HCT116 (cell line): ENCODE results near the gene ATP6V0C. TPM values are rescaled to one million over a fixed set of nuclear protein-coding genes. Genes with fewer than 3 reads are reported as not detected.
A peak's percentile ranks its signal among the peaks of the same experiment; 100 is the strongest.
"Not testable (repeated sequence)": the region's sequence is repeated elsewhere in the genome, so short reads cannot be mapped to it uniquely, and the experiment has no call there.

ENCODE experiments used
- ATAC-seq: fragments of 200-7000 bp; cut with Tn5 transposase; 2 replicates; pipeline ENCODE4 v1.9.1; 2020; ENCODE audit warnings: mild to moderate bottlenecking, moderate library complexity
- BruUV-seq: library from RNA; stranded (reverse); fragments of 400-500 nt; replicated peaks from 2 replicates; lab custom pipeline; 2021; lab: Mats Ljungman, UMichigan
- CTCF ChIA-PET: fragments of 300-600 bp; sonication (Branson Sonifier 250); formaldehyde crosslinking; loops from one replicate; lab custom pipeline; 2021; ENCODE audit warnings: antibody characterized with exemption; lab: Charles Lee
- POLR2A ChIA-PET: fragments of 300-600, 350-600 bp; sonication (Branson Sonifier 250); formaldehyde crosslinking; loops from one replicate; lab custom pipeline; 2021; ENCODE audit warnings: antibody characterized with exemption; lab: Charles Lee
- RAD21 ChIA-PET, 2 experiments: fragments of 300-600 bp; sonication (Branson Sonifier 250); formaldehyde crosslinking; loops; one replicate each; lab custom pipeline; 2023; ENCODE audit warnings: low total read pairs in 2 of 2; ENCODE audit not compliant: uncharacterized antibody in 2 of 2, unreplicated experiment in 2 of 2, low non-redundant PET in 1 of 2; lab: Charles Lee
- DNase-seq: peaks from one replicate; pipeline ENCODE4 v3.0.0-alpha.2; 2010; ENCODE audit warnings: low read depth, low spot score
- H2AFZ ChIP-seq: fragments of 200-600 bp; shearing (Covaris generic), sonication (generic); 2 replicates; pipeline ENCODE4 v1.6.1; 2017; ENCODE audit warnings: low read depth, mixed run types, mixed read lengths, antibody characterized with exemption, low read length; ENCODE audit not compliant: poor library complexity, severe bottlenecking
- H3K27ac ChIP-seq: 2 replicates; pipeline ENCODE4 v1.5.1; 2012; ENCODE audit warnings: low read depth, low read length
- H3K27me3 ChIP-seq: fragments of 200-600 bp; sonication (generic); 2 replicates; pipeline ENCODE4 v1.6.1; 2016; ENCODE audit warnings: mixed run types, low read length, mixed read lengths; ENCODE audit not compliant: insufficient read depth
- H3K36me3 ChIP-seq, 2 experiments: fragments of 200-500 bp in 1 of 2; fragments of 200-600 bp in 1 of 2; sonication (Bioruptor generic) in 1 of 2; sonication (generic) in 1 of 2; 2 replicates each; pipeline versions ENCODE4 v1.5.1 to v1.6.1; 2014 to 2016; ENCODE audit warnings: low read length in 2 of 2, inconsistent platforms in 1 of 2, mixed read lengths in 1 of 2, mixed run types in 1 of 2; ENCODE audit not compliant: insufficient read depth in 2 of 2, control insufficient read depth in 1 of 2
- H3K4me1 ChIP-seq, 2 experiments: fragments of 200-600 bp in 1 of 2; sonication (generic) in 1 of 2; 2 replicates each; pipeline versions ENCODE4 v1.5.1 to v1.6.1; 2012 to 2017; ENCODE audit warnings: low read length in 2 of 2, inconsistent platforms in 1 of 2, mild to moderate bottlenecking in 1 of 2, mixed read lengths in 1 of 2, mixed run types in 1 of 2, moderate library complexity in 1 of 2; ENCODE audit not compliant: insufficient read depth in 2 of 2, control insufficient read depth in 1 of 2
- H3K4me2 ChIP-seq: fragments of 200-600 bp; sonication (generic); 2 replicates; pipeline ENCODE4 v1.6.1; 2017; ENCODE audit warnings: mixed run types, low read length, mixed read lengths
- H3K4me3 ChIP-seq, 2 experiments: fragments of 200-600 bp in 1 of 2; sonication (generic) in 1 of 2; replicated peaks in 1 of 2; 2 replicates each; pipeline ENCODE4 v1.5.1; 2011 to 2016; ENCODE audit warnings: low read length in 2 of 2, control low read depth in 1 of 2, low read depth in 1 of 2, mild to moderate bottlenecking in 1 of 2, mixed read lengths in 1 of 2, mixed run types in 1 of 2
- H3K79me2 ChIP-seq: fragments of 200-600 bp; sonication (generic); 2 replicates; pipeline ENCODE4 v1.6.1; 2017; ENCODE audit warnings: mild to moderate bottlenecking, mixed run types, low read length, moderate library complexity, mixed read lengths; ENCODE audit not compliant: insufficient read depth
- H3K9ac ChIP-seq: fragments of 200-600 bp; sonication (generic); 2 replicates; pipeline ENCODE4 v1.6.1; 2016; ENCODE audit warnings: low read length, mixed read lengths
- H3K9me2 ChIP-seq: fragments of 200-600 bp; sonication (generic), shearing (Covaris generic); 2 replicates; pipeline ENCODE4 v1.6.1; 2017; ENCODE audit warnings: mixed run types, mild to moderate bottlenecking, moderate library complexity; ENCODE audit not compliant: insufficient read depth
- H3K9me3 ChIP-seq, 2 experiments: fragments of 200-500 bp in 1 of 2; fragments of 200-600 bp in 1 of 2; sonication (Bioruptor generic) in 1 of 2; sonication (generic) in 1 of 2; 2 replicates each; pipeline ENCODE4 v1.6.1; 2014 to 2017; ENCODE audit warnings: low read length in 2 of 2, mixed read lengths in 2 of 2, inconsistent platforms in 1 of 2, low read depth in 1 of 2, mild to moderate bottlenecking in 1 of 2, mixed run types in 1 of 2, moderate library complexity in 1 of 2; ENCODE audit not compliant: control insufficient read depth in 1 of 2, insufficient read depth in 1 of 2
- H4K20me1 ChIP-seq: fragments of 200-600 bp; sonication (generic), shearing (Covaris generic); 2 replicates; pipeline ENCODE4 v1.6.1; 2017; ENCODE audit warnings: mixed run types, mild to moderate bottlenecking, moderate library complexity; ENCODE audit not compliant: insufficient read depth
- CBX3 ChIP-seq: IDR thresholded peaks from 2 replicates; pipeline ENCODE4 v1.6.1; 2012; ENCODE audit warnings: low read depth
- CTCF ChIP-seq, 3 experiments: fragments of 200-600 bp in 1 of 3; sonication (generic) in 1 of 3; IDR thresholded peaks in 2 of 3; conservative IDR thresholded peaks in 1 of 3; 2 replicates each; pipeline ENCODE4 v1.5.1; 2012 to 2017; ENCODE audit warnings: low read depth in 2 of 3, low read length in 2 of 3, antibody characterized with exemption in 1 of 3, borderline replicate concordance in 1 of 3, control low read depth in 1 of 3, mild to moderate bottlenecking in 1 of 3, mixed read lengths in 1 of 3, mixed run types in 1 of 3, moderate library complexity in 1 of 3; ENCODE audit not compliant: insufficient read depth in 1 of 3
- ELF1 ChIP-seq: IDR thresholded peaks from 2 replicates; pipeline ENCODE4 v1.6.1; 2012; ENCODE audit warnings: low read depth, borderline replicate concordance
- EZH2 ChIP-seq: fragments of 200-600 bp; sonication (generic); IDR thresholded peaks from 2 replicates; pipeline ENCODE4 v1.6.1; 2017; ENCODE audit warnings: antibody characterized with exemption, mixed run types
- FOSL1 ChIP-seq: IDR thresholded peaks from 2 replicates; pipeline ENCODE4 v1.6.1; 2012; ENCODE audit warnings: low read depth
- JUND ChIP-seq: IDR thresholded peaks from 2 replicates; pipeline ENCODE4 v1.6.1; 2012
- MAX ChIP-seq: IDR thresholded peaks from 2 replicates; pipeline ENCODE4 v1.6.1; 2012
- POLR2A ChIP-seq: IDR thresholded peaks from 2 replicates; pipeline ENCODE4 v1.7.0; 2011; ENCODE audit warnings: borderline replicate concordance; ENCODE audit not compliant: insufficient read depth, insufficient read length; ENCODE audit errors: extremely low read depth
- RAD21 ChIP-seq: IDR thresholded peaks from 2 replicates; pipeline ENCODE4 v1.6.1; 2012; ENCODE audit warnings: low read depth, mild to moderate bottlenecking
- SP1 ChIP-seq: IDR thresholded peaks from 2 replicates; pipeline ENCODE4 v1.6.1; 2012; ENCODE audit warnings: low read depth
- SRF ChIP-seq: IDR thresholded peaks from 2 replicates; pipeline ENCODE4 v1.6.1; 2012; ENCODE audit warnings: low read depth
- YY1 ChIP-seq: IDR thresholded peaks from 2 replicates; pipeline ENCODE4 v1.6.1; 2011; ENCODE audit warnings: low read length, low read depth, moderate library complexity, mild to moderate bottlenecking; ENCODE audit not compliant: insufficient replicate concordance; ENCODE audit errors: extremely low read depth
- ZNF274 ChIP-seq: fragments of 200-500 bp; sonication (Bioruptor generic); IDR thresholded peaks from 2 replicates; pipeline ENCODE4 v1.6.1; 2014; ENCODE audit warnings: mild to moderate bottlenecking, low read depth, low read length, inconsistent platforms
- intact Hi-C: fragments of 100-400 bp; cut with micrococcal nuclease; formaldehyde crosslinking; loops from 2 replicates; pipeline ENCODE4 v1.10.0; 2022
- total RNA-seq: library from RNA; stranded (reverse); gene quantifications from one replicate; pipeline ENCODE4 v1.2.1, GENCODE V29; 2021; ENCODE audit not compliant: unreplicated experiment
- TF ChIP-seq, protein P1 (sequence below): IDR thresholded peaks from 2 replicates; pipeline ENCODE4 v1.6.1; 2012; ENCODE audit warnings: low read depth

Gene ATP6V0C
- total RNA-seq, 1 experiment from 2014 or later: 187 TPM

DNA sequence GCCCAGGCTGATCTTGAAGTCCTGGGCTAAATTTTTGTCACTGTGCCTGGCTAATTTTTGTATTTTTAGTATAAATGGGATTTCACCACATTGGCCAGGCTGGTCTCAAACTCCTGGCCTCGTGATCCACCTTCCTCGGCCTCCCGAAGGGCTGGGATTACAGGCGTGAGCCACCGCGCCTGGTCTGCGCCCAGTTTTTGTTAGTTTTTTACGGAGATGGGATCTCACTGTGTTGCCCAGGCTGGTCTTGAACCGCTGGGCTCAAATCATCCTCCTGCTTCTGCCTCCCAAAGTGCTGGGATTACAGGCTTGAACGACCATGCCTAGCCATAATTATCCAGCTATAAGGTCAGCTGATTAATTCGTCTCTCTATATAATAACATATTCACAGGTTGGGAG, 20.2 kb downstream of the ATP6V0C start:
- no peak overlapping the region for H2AFZ ChIP-seq
- ChIA-PET POLR2A (no interaction called here), CTCF (no interaction called here)
- ATAC-seq: no peak
- H3K4me1 ChIP-seq: peaks cover 12 to 47% of the 10 kb centered on the region in 2 experiments
- H3K9me3 ChIP-seq: no peaks in the 10 kb centered on the region
- H3K9me2 ChIP-seq: no peaks in the 10 kb centered on the region
- no TSS peak for BruUV-seq
- intact Hi-C loops: no loop called here
- H3K4me2 ChIP-seq: no peak overlapping the region
- H3K4me3 ChIP-seq: no peak overlapping the region
- no peak for DNase-seq
- H4K20me1 ChIP-seq: no peaks in the 10 kb centered on the region
- no peaks in the 10 kb centered on the region for H3K27me3 ChIP-seq
- peaks cover 0 to 14% of the 10 kb centered on the region in 2 experiments; a peak in 2 of 4 replicates for H3K36me3 ChIP-seq
- peak overlapping the region; percentile 93; the same call in 1 of the 2 replicates for H3K27ac ChIP-seq
- TF ChIP-seq CBX3 (no peak), SRF (no peak), RAD21 (no peak), YY1 (no peak), FOSL1 (no peak), EZH2 (no peak), JUND (no peak), SP1 (no peak), CTCF (IDR thresholded peaks at IDR 0.05 in 2 of 3, conservative IDR thresholded peaks at IDR 0.05 in 1 of 3; ENCODE audit: borderline replicate concordance in 1 of 3, insufficient read depth in 1 of 3, low read depth in 2 of 3, low read length in 2 of 3) (no peak), ZNF274 (no peak), ELF1 (no peak), POLR2A (no peak), MAX (no peak)
- TF ChIP-seq, protein P1, sequence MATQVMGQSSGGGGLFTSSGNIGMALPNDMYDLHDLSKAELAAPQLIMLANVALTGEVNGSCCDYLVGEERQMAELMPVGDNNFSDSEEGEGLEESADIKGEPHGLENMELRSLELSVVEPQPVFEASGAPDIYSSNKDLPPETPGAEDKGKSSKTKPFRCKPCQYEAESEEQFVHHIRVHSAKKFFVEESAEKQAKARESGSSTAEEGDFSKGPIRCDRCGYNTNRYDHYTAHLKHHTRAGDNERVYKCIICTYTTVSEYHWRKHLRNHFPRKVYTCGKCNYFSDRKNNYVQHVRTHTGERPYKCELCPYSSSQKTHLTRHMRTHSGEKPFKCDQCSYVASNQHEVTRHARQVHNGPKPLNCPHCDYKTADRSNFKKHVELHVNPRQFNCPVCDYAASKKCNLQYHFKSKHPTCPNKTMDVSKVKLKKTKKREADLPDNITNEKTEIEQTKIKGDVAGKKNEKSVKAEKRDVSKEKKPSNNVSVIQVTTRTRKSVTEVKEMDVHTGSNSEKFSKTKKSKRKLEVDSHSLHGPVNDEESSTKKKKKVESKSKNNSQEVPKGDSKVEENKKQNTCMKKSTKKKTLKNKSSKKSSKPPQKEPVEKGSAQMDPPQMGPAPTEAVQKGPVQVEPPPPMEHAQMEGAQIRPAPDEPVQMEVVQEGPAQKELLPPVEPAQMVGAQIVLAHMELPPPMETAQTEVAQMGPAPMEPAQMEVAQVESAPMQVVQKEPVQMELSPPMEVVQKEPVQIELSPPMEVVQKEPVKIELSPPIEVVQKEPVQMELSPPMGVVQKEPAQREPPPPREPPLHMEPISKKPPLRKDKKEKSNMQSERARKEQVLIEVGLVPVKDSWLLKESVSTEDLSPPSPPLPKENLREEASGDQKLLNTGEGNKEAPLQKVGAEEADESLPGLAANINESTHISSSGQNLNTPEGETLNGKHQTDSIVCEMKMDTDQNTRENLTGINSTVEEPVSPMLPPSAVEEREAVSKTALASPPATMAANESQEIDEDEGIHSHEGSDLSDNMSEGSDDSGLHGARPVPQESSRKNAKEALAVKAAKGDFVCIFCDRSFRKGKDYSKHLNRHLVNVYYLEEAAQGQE: no peak
- TF ChIP-seq, all 23 proteins: peak for 0
- RAD21 ChIA-PET: no interaction called here
- H3K9ac ChIP-seq: no peak overlapping the region
- peaks cover 4% of the 10 kb centered on the region; the same call in 1 of the 2 replicates for H3K79me2 ChIP-seq

DNA sequence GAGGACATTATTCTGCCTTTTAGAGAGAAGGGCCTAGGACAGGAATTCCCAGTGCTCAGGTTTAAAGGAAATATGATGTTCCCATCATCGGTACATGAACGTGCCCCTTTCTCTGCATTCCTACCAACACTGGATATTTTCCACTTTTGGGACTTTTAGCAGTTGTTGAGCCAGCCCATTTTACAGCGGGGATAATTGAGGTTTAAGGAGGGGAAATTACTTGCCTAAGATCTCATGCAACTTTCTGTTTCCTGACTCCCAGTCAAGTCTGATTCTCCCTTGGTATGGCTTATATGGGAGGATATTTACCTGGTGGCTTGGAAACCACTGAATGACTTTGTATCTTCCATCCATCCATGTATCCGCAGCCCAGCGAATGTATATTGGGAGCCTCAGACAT, 20.6 kb downstream of the ATP6V0C start:
- H3K27ac ChIP-seq, CTCF ChIA-PET, H3K27me3 ChIP-seq, H3K4me3 ChIP-seq, ATAC-seq, H3K79me2 ChIP-seq, H3K9me2 ChIP-seq, H3K36me3 ChIP-seq, DNase-seq, POLR2A ChIA-PET, BruUV-seq, H3K9me3 ChIP-seq, RAD21 ChIA-PET, H2AFZ ChIP-seq, H3K4me2 ChIP-seq, H4K20me1 ChIP-seq, H3K9ac ChIP-seq, intact Hi-C loops: not testable (repeated sequence)
- H3K4me1 ChIP-seq: peaks cover 13 to 47% of the 10 kb centered on the region in 2 experiments
